HG03108 (cell line): ENCODE results near the gene TMEM245.
"Not testable (repeated sequence)": the region's sequence is repeated elsewhere in the genome, so short reads cannot be mapped to it uniquely, and the experiment has no call there.

ENCODE experiments used
- ATAC-seq: cut with Tn5 transposase; IDR thresholded peaks from one replicate; pipeline ENCODE4 v1.9.1; 2021; ENCODE audit warnings: moderate library complexity; ENCODE audit not compliant: unreplicated experiment

The TMEM245 gene

GRCh38 chr9:109003116-109003515, 116.6 kb downstream of the TMEM245 start:
- no peak for ATAC-seq

- no peak for ATAC-seq
Observed at GRCh38 chr9:109002141-109002540, 117.6 kb downstream of the TMEM245 start.

GRCh38 chr9:109001275-109001676, 118.5 kb downstream of the TMEM245 start:
- ATAC-seq: no peak

GRCh38 chr9:108997112-108997511, 122.6 kb downstream of the TMEM245 start:
- ATAC-seq: no peak

- ATAC-seq: no peak
Observed at GRCh38 chr9:108996643-108997042, 123.1 kb downstream of the TMEM245 start.

GRCh38 chr9:108994695-108995094, 125.1 kb downstream of the TMEM245 start:
- peak; percentile 89 for ATAC-seq

GRCh38 chr9:108991479-108991878, 128.3 kb downstream of the TMEM245 start:
- ATAC-seq: no peak

GRCh38 chr9:108983885-108984284, 135.9 kb downstream of the TMEM245 start:
- ATAC-seq: no peak

- ATAC-seq: no peak
Observed at GRCh38 chr9:108980893-108981292, 138.9 kb downstream of the TMEM245 start.

GRCh38 chr9:108978205-108978604, 141.5 kb downstream of the TMEM245 start:
- no peak for ATAC-seq

- no peak for ATAC-seq
Observed at GRCh38 chr9:108973895-108974294, 145.9 kb downstream of the TMEM245 start.

- ATAC-seq: no peak
Observed at GRCh38 chr9:108972626-108973209, 147.0 kb downstream of the TMEM245 start.

GRCh38 chr9:108972186-108972585, 147.6 kb downstream of the TMEM245 start:
- no peak for ATAC-seq

- not testable (repeated sequence) for ATAC-seq
Observed at GRCh38 chr9:108971392-108971791, 148.4 kb downstream of the TMEM245 start.

- ATAC-seq: no peak
Observed at GRCh38 chr9:108967916-108968315, 151.8 kb downstream of the TMEM245 start.
